CMK (cell line): ENCODE data around the gene NEK4.
"Not testable (repeated sequence)": the region's sequence is repeated elsewhere in the genome, so short reads cannot be mapped to it uniquely, and the experiment has no call there.

Experiments used
- DNase-seq: peaks from one replicate; pipeline ENCODE4 v3.0.0-alpha.2; 2010; ENCODE audit warnings: low read depth

NEK4 gene

GRCh38 chr3:52777959-52778805 is 7.4 kb upstream of the NEK4 start:
- DNase-seq: no peak

- no peak for DNase-seq
Observed at GRCh38 chr3:52777127-52777958, 6.6 kb upstream of the NEK4 start, which contains the start of gene ITIH1. TSS of gene ITIH1 (plus strand) at chr3:52777599. CDS start at chr3:52777616, 17 bp downstream.

GRCh38 chr3:52776486-52776885 is 5.7 kb upstream of the NEK4 start:
- DNase-seq: not testable (repeated sequence)

- DNase-seq: no peak
Observed at GRCh38 chr3:52775877-52776276, 5.1 kb upstream of the NEK4 start.

- DNase-seq: no peak
Observed at GRCh38 chr3:52774901-52775864, 4.4 kb upstream of the NEK4 start.

GRCh38 chr3:52774066-52774713 is 3.5 kb upstream of the NEK4 start:
- DNase-seq: no peak

GRCh38 chr3:52773361-52774065 is 2.8 kb upstream of the NEK4 start:
- DNase-seq: no peak

- DNase-seq: no peak
Observed at GRCh38 chr3:52771702-52772101, 962 bp upstream of the NEK4 start.

GRCh38 chr3:52771334-52771681 is 568 bp upstream of the NEK4 start:
- DNase-seq: no peak

GRCh38 chr3:52769786-52770455 is 819 bp downstream of the NEK4 start:
- no peak for DNase-seq

GRCh38 chr3:52763466-52763865 is 7.3 kb downstream of the NEK4 start:
- DNase-seq: no peak

- no peak for DNase-seq
Observed at GRCh38 chr3:52756141-52756540, 14.6 kb downstream of the NEK4 start.

GRCh38 chr3:52754373-52754772 is 16.4 kb downstream of the NEK4 start:
- DNase-seq: no peak

GRCh38 chr3:52752045-52752660 is 18.6 kb downstream of the NEK4 start:
- no peak for DNase-seq

GRCh38 chr3:52743721-52744120 is 27.0 kb downstream of the NEK4 start:
- DNase-seq: no peak

- DNase-seq: no peak
Observed at GRCh38 chr3:52743152-52743551, 27.6 kb downstream of the NEK4 start.

GRCh38 chr3:52742418-52743041 is 28.2 kb downstream of the NEK4 start:
- no peak for DNase-seq

GRCh38 chr3:52739730-52740129 is 31.0 kb downstream of the NEK4 start:
- no peak for DNase-seq

GRCh38 chr3:52733256-52733891 is 37.4 kb downstream of the NEK4 start:
- no peak for DNase-seq
